Muscle layer of duodenum (tissue), 2 donors: ENCODE results near the gene PLD5.
"Not testable (repeated sequence)": the region's sequence is repeated elsewhere in the genome, so short reads cannot be mapped to it uniquely, and the experiment has no call there.

Experiments used
- H3K27ac ChIP-seq: one replicate; pipeline ENCODE4 v1.7.0; 2013; ENCODE audit warnings: mild to moderate bottlenecking, low read length
- H3K27me3 ChIP-seq: one replicate; pipeline ENCODE4 v1.7.0; 2013; ENCODE audit warnings: low read depth, mild to moderate bottlenecking, control low read depth, low read length
- H3K36me3 ChIP-seq, 2 donors: one replicate each; pipeline ENCODE4 v1.7.0; 2013; ENCODE audit warnings: low read length in 2 of 2, control low read depth in 1 of 2, mild to moderate bottlenecking in 1 of 2; ENCODE audit not compliant: insufficient read depth in 2 of 2, control insufficient read depth in 1 of 2
- H3K4me1 ChIP-seq, 2 donors: one replicate each; pipeline ENCODE4 v1.7.0; 2013; ENCODE audit warnings: low read length in 2 of 2, mild to moderate bottlenecking in 2 of 2, control low read depth in 1 of 2, moderate library complexity in 1 of 2; ENCODE audit not compliant: insufficient read depth in 2 of 2, control insufficient read depth in 1 of 2
- H3K4me3 ChIP-seq, 2 donors: one replicate each; pipeline ENCODE4 v1.7.0; 2013; ENCODE audit warnings: low read length in 2 of 2, low read depth in 1 of 2, mild to moderate bottlenecking in 1 of 2
- H3K9me3 ChIP-seq, 2 donors: one replicate each; pipeline ENCODE4 v1.7.0; 2013; ENCODE audit warnings: low read length in 2 of 2, control low read depth in 1 of 2, mild to moderate bottlenecking in 1 of 2; ENCODE audit not compliant: control insufficient read depth in 1 of 2
- donor health status: healthy.

The PLD5 gene

GRCh38 chr1:242267004-242267403, 257.5 kb downstream of the PLD5 start:
- not testable (repeated sequence) for H3K9me3 ChIP-seq, H3K4me1 ChIP-seq, H3K4me3 ChIP-seq, H3K27ac ChIP-seq, H3K36me3 ChIP-seq, H3K27me3 ChIP-seq

GRCh38 chr1:242264419-242264818, 260.1 kb downstream of the PLD5 start:
- H3K9me3 ChIP-seq, H3K27ac ChIP-seq, H3K4me1 ChIP-seq, H3K4me3 ChIP-seq, H3K36me3 ChIP-seq, H3K27me3 ChIP-seq: not testable (repeated sequence)

- Histone ChIP-seq H3K4me3 (no peak overlapping the region), H3K9me3 (no peaks in the 10 kb centered on the region), H3K27me3 (no peaks in the 10 kb centered on the region), H3K36me3 (no peaks in the 10 kb centered on the region), H3K4me1 (no peaks in the 10 kb centered on the region), H3K27ac (no peak overlapping the region)
These were observed 279.2 kb downstream of the PLD5 start for GRCh38 chr1:242245255-242245654.

GRCh38 chr1:242243472-242243871, 281.0 kb downstream of the PLD5 start:
- Histone ChIP-seq H3K9me3 (no peaks in the 10 kb centered on the region), H3K27ac (no peak overlapping the region), H3K4me1 (no peaks in the 10 kb centered on the region), H3K36me3 (no peaks in the 10 kb centered on the region), H3K27me3 (no peaks in the 10 kb centered on the region), H3K4me3 (no peak overlapping the region)

- no peak overlapping the region for H3K4me3 ChIP-seq
- no peaks in the 10 kb centered on the region for H3K36me3 ChIP-seq
- H3K9me3 ChIP-seq, result no peaks in the 10 kb centered on the region
- H3K4me1 ChIP-seq, result no peaks in the 10 kb centered on the region
- no peaks in the 10 kb centered on the region for H3K27me3 ChIP-seq
- no peak overlapping the region for H3K27ac ChIP-seq
These were observed 281.5 kb downstream of the PLD5 start for GRCh38 chr1:242242983-242243382.

GRCh38 chr1:242241936-242242335, 282.6 kb downstream of the PLD5 start:
- H3K4me3 ChIP-seq, result no peak overlapping the region
- no peaks in the 10 kb centered on the region for H3K36me3 ChIP-seq
- H3K27ac ChIP-seq, result no peak overlapping the region
- H3K9me3 ChIP-seq, result peaks cover 0 to 3% of the 10 kb centered on the region in 2 donors
- no peaks in the 10 kb centered on the region for H3K27me3 ChIP-seq
- no peaks in the 10 kb centered on the region for H3K4me1 ChIP-seq

GRCh38 chr1:242240691-242241090, 283.8 kb downstream of the PLD5 start:
- Histone ChIP-seq H3K4me1 (no peaks in the 10 kb centered on the region), H3K36me3 (no peaks in the 10 kb centered on the region), H3K9me3 (peaks cover 0 to 3% of the 10 kb centered on the region in 2 donors), H3K27ac (no peak overlapping the region), H3K4me3 (no peak overlapping the region), H3K27me3 (no peaks in the 10 kb centered on the region)

- peaks cover 0 to 3% of the 10 kb centered on the region in 2 donors for H3K9me3 ChIP-seq
- no peak overlapping the region for H3K4me3 ChIP-seq
- no peak overlapping the region for H3K27ac ChIP-seq
- no peaks in the 10 kb centered on the region for H3K27me3 ChIP-seq
- H3K4me1 ChIP-seq, result no peaks in the 10 kb centered on the region
- no peaks in the 10 kb centered on the region for H3K36me3 ChIP-seq
These were observed 284.4 kb downstream of the PLD5 start for GRCh38 chr1:242240077-242240476.

- Histone ChIP-seq H3K9me3 (peaks cover 0 to 3% of the 10 kb centered on the region in 2 donors), H3K27ac (no peak overlapping the region), H3K4me1 (no peaks in the 10 kb centered on the region), H3K4me3 (no peak overlapping the region), H3K27me3 (no peaks in the 10 kb centered on the region), H3K36me3 (no peaks in the 10 kb centered on the region)
These were observed 285.1 kb downstream of the PLD5 start for GRCh38 chr1:242239398-242239797.

GRCh38 chr1:242237051-242237450, 287.4 kb downstream of the PLD5 start:
- Histone ChIP-seq H3K27ac (no peak overlapping the region), H3K36me3 (no peaks in the 10 kb centered on the region), H3K9me3 (peaks cover 0 to 3% of the 10 kb centered on the region in 2 donors), H3K4me1 (no peaks in the 10 kb centered on the region), H3K4me3 (no peak overlapping the region), H3K27me3 (no peaks in the 10 kb centered on the region)

GRCh38 chr1:242228991-242229390, 295.5 kb downstream of the PLD5 start:
- H3K36me3 ChIP-seq, result no peaks in the 10 kb centered on the region
- H3K4me3 ChIP-seq, result no peak overlapping the region
- no peaks in the 10 kb centered on the region for H3K9me3 ChIP-seq
- no peak overlapping the region for H3K27ac ChIP-seq
- H3K4me1 ChIP-seq, result no peaks in the 10 kb centered on the region
- no peaks in the 10 kb centered on the region for H3K27me3 ChIP-seq

GRCh38 chr1:242225767-242226573, 298.5 kb downstream of the PLD5 start:
- Histone ChIP-seq H3K4me3 (no peak overlapping the region), H3K9me3 (no peaks in the 10 kb centered on the region), H3K36me3 (no peaks in the 10 kb centered on the region), H3K27ac (no peak overlapping the region), H3K4me1 (no peaks in the 10 kb centered on the region), H3K27me3 (no peaks in the 10 kb centered on the region)
